HCT116 (cell line): ENCODE measurements around the gene MLH3. TPM values are rescaled to one million over a fixed set of nuclear protein-coding genes. Genes with fewer than 3 reads are reported as not detected.

ENCODE experiments used
- ATAC-seq: fragments of 200-7000 bp; cut with Tn5 transposase; 2 replicates; pipeline ENCODE4 v1.9.1; 2020; ENCODE audit warnings: mild to moderate bottlenecking, moderate library complexity
- BruUV-seq: library from RNA; stranded (reverse); fragments of 400-500 nt; replicated peaks from 2 replicates; lab custom pipeline; 2021; lab: Mats Ljungman, UMichigan
- CTCF ChIA-PET: fragments of 300-600 bp; sonication (Branson Sonifier 250); formaldehyde crosslinking; loops from one replicate; lab custom pipeline; 2021; ENCODE audit warnings: antibody characterized with exemption; lab: Charles Lee
- POLR2A ChIA-PET: fragments of 300-600, 350-600 bp; sonication (Branson Sonifier 250); formaldehyde crosslinking; loops from one replicate; lab custom pipeline; 2021; ENCODE audit warnings: antibody characterized with exemption; lab: Charles Lee
- RAD21 ChIA-PET, 2 experiments: fragments of 300-600 bp; sonication (Branson Sonifier 250); formaldehyde crosslinking; loops; one replicate each; lab custom pipeline; 2023; ENCODE audit warnings: low total read pairs in 2 of 2; ENCODE audit not compliant: uncharacterized antibody in 2 of 2, unreplicated experiment in 2 of 2, low non-redundant PET in 1 of 2; lab: Charles Lee
- DNase-seq: peaks from one replicate; pipeline ENCODE4 v3.0.0-alpha.2; 2010; ENCODE audit warnings: low read depth, low spot score
- H2AFZ ChIP-seq: fragments of 200-600 bp; shearing (Covaris generic), sonication (generic); 2 replicates; pipeline ENCODE4 v1.6.1; 2017; ENCODE audit warnings: low read depth, mixed run types, mixed read lengths, antibody characterized with exemption, low read length; ENCODE audit not compliant: poor library complexity, severe bottlenecking
- H3K27ac ChIP-seq: 2 replicates; pipeline ENCODE4 v1.5.1; 2012; ENCODE audit warnings: low read depth, low read length
- H3K27me3 ChIP-seq: fragments of 200-600 bp; sonication (generic); 2 replicates; pipeline ENCODE4 v1.6.1; 2016; ENCODE audit warnings: mixed run types, low read length, mixed read lengths; ENCODE audit not compliant: insufficient read depth
- H3K36me3 ChIP-seq, 2 experiments: fragments of 200-500 bp in 1 of 2; fragments of 200-600 bp in 1 of 2; sonication (Bioruptor generic) in 1 of 2; sonication (generic) in 1 of 2; 2 replicates each; pipeline versions ENCODE4 v1.5.1 to v1.6.1; 2014 to 2016; ENCODE audit warnings: low read length in 2 of 2, inconsistent platforms in 1 of 2, mixed read lengths in 1 of 2, mixed run types in 1 of 2; ENCODE audit not compliant: insufficient read depth in 2 of 2, control insufficient read depth in 1 of 2
- H3K4me1 ChIP-seq, 2 experiments: fragments of 200-600 bp in 1 of 2; sonication (generic) in 1 of 2; 2 replicates each; pipeline versions ENCODE4 v1.5.1 to v1.6.1; 2012 to 2017; ENCODE audit warnings: low read length in 2 of 2, inconsistent platforms in 1 of 2, mild to moderate bottlenecking in 1 of 2, mixed read lengths in 1 of 2, mixed run types in 1 of 2, moderate library complexity in 1 of 2; ENCODE audit not compliant: insufficient read depth in 2 of 2, control insufficient read depth in 1 of 2
- H3K4me2 ChIP-seq: fragments of 200-600 bp; sonication (generic); 2 replicates; pipeline ENCODE4 v1.6.1; 2017; ENCODE audit warnings: mixed run types, low read length, mixed read lengths
- H3K4me3 ChIP-seq, 2 experiments: fragments of 200-600 bp in 1 of 2; sonication (generic) in 1 of 2; replicated peaks in 1 of 2; 2 replicates each; pipeline ENCODE4 v1.5.1; 2011 to 2016; ENCODE audit warnings: low read length in 2 of 2, control low read depth in 1 of 2, low read depth in 1 of 2, mild to moderate bottlenecking in 1 of 2, mixed read lengths in 1 of 2, mixed run types in 1 of 2
- H3K79me2 ChIP-seq: fragments of 200-600 bp; sonication (generic); 2 replicates; pipeline ENCODE4 v1.6.1; 2017; ENCODE audit warnings: mild to moderate bottlenecking, mixed run types, low read length, moderate library complexity, mixed read lengths; ENCODE audit not compliant: insufficient read depth
- H3K9ac ChIP-seq: fragments of 200-600 bp; sonication (generic); 2 replicates; pipeline ENCODE4 v1.6.1; 2016; ENCODE audit warnings: low read length, mixed read lengths
- H3K9me2 ChIP-seq: fragments of 200-600 bp; sonication (generic), shearing (Covaris generic); 2 replicates; pipeline ENCODE4 v1.6.1; 2017; ENCODE audit warnings: mixed run types, mild to moderate bottlenecking, moderate library complexity; ENCODE audit not compliant: insufficient read depth
- H3K9me3 ChIP-seq, 2 experiments: fragments of 200-500 bp in 1 of 2; fragments of 200-600 bp in 1 of 2; sonication (Bioruptor generic) in 1 of 2; sonication (generic) in 1 of 2; 2 replicates each; pipeline ENCODE4 v1.6.1; 2014 to 2017; ENCODE audit warnings: low read length in 2 of 2, mixed read lengths in 2 of 2, inconsistent platforms in 1 of 2, low read depth in 1 of 2, mild to moderate bottlenecking in 1 of 2, mixed run types in 1 of 2, moderate library complexity in 1 of 2; ENCODE audit not compliant: control insufficient read depth in 1 of 2, insufficient read depth in 1 of 2
- H4K20me1 ChIP-seq: fragments of 200-600 bp; sonication (generic), shearing (Covaris generic); 2 replicates; pipeline ENCODE4 v1.6.1; 2017; ENCODE audit warnings: mixed run types, mild to moderate bottlenecking, moderate library complexity; ENCODE audit not compliant: insufficient read depth
- ATF3 ChIP-seq: IDR thresholded peaks from 2 replicates; pipeline ENCODE4 v1.6.1; 2012
- CBX3 ChIP-seq: IDR thresholded peaks from 2 replicates; pipeline ENCODE4 v1.6.1; 2012; ENCODE audit warnings: low read depth
- CEBPB ChIP-seq: IDR thresholded peaks from 2 replicates; pipeline ENCODE4 v1.6.1; 2012; ENCODE audit warnings: low read depth
- EGR1 ChIP-seq: IDR thresholded peaks from 2 replicates; pipeline ENCODE4 v1.6.1; 2012; ENCODE audit warnings: low read depth
- ELF1 ChIP-seq: IDR thresholded peaks from 2 replicates; pipeline ENCODE4 v1.6.1; 2012; ENCODE audit warnings: low read depth, borderline replicate concordance
- EZH2phosphoT487 ChIP-seq: fragments of 200-600 bp; IDR thresholded peaks from 2 replicates; pipeline ENCODE4 v1.6.1; 2018; ENCODE audit warnings: antibody characterized with exemption, borderline replicate concordance
- FOSL1 ChIP-seq: IDR thresholded peaks from 2 replicates; pipeline ENCODE4 v1.6.1; 2012; ENCODE audit warnings: low read depth
- JUND ChIP-seq: IDR thresholded peaks from 2 replicates; pipeline ENCODE4 v1.6.1; 2012
- MAX ChIP-seq: IDR thresholded peaks from 2 replicates; pipeline ENCODE4 v1.6.1; 2012
- SRF ChIP-seq: IDR thresholded peaks from 2 replicates; pipeline ENCODE4 v1.6.1; 2012; ENCODE audit warnings: low read depth
- intact Hi-C: fragments of 100-400 bp; cut with micrococcal nuclease; formaldehyde crosslinking; loops from 2 replicates; pipeline ENCODE4 v1.10.0; 2022
- total RNA-seq: library from RNA; stranded (reverse); gene quantifications from one replicate; pipeline ENCODE4 v1.2.1, GENCODE V29; 2021; ENCODE audit not compliant: unreplicated experiment
- TF ChIP-seq, protein P1 (sequence below): IDR thresholded peaks from 2 replicates; pipeline ENCODE4 v1.6.1; 2012; ENCODE audit warnings: low read depth

The MLH3 gene
- total RNA-seq, 1 experiment from 2014 or later = 14.7 TPM

DNA sequence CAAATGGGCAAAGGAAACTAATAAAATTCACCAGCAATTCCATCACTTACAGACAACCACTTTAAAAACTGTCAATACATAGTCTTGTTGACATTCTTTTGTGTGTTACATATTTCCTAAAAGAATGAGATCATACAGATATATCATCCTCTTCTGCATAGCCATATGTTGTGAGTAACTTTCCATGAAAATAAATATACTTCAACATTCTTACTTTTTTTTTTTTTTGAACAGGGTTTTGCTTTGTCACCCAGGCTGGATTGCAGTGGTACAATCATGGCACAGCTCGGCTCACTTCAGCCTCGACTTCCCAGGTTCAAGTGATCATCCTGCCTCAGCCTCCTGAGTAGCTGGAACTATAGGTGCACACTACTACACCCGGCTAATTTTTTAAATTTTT, 39.1 kb upstream of the MLH3 start:
- ChIA-PET CTCF (interaction anchor here (1.1 to 4.4 kb wide), 2 partner anchors 145 to 229 kb away, joined by 3 to 27 read pairs; no protein-coding TSS in a partner anchor), POLR2A (no interaction called here), RAD21 (no interaction called here)
- no peak overlapping the region for H3K4me3 ChIP-seq
- H3K27me3 ChIP-seq = no peaks in the 10 kb centered on the region
- no peak overlapping the region for H3K4me2 ChIP-seq
- H3K9ac ChIP-seq = no peak overlapping the region
- TF ChIP-seq CBX3 = no peak
- TF ChIP-seq EZH2phosphoT487 = no peak
- no peak for TF ChIP-seq ATF3
- TF ChIP-seq MAX = no peak
- no peak for TF ChIP-seq SRF
- TF ChIP-seq FOSL1 = no peak
- TF ChIP-seq ELF1 = no peak
- no peak for TF ChIP-seq EGR1
- no peak for TF ChIP-seq JUND
- TF ChIP-seq, protein P1, sequence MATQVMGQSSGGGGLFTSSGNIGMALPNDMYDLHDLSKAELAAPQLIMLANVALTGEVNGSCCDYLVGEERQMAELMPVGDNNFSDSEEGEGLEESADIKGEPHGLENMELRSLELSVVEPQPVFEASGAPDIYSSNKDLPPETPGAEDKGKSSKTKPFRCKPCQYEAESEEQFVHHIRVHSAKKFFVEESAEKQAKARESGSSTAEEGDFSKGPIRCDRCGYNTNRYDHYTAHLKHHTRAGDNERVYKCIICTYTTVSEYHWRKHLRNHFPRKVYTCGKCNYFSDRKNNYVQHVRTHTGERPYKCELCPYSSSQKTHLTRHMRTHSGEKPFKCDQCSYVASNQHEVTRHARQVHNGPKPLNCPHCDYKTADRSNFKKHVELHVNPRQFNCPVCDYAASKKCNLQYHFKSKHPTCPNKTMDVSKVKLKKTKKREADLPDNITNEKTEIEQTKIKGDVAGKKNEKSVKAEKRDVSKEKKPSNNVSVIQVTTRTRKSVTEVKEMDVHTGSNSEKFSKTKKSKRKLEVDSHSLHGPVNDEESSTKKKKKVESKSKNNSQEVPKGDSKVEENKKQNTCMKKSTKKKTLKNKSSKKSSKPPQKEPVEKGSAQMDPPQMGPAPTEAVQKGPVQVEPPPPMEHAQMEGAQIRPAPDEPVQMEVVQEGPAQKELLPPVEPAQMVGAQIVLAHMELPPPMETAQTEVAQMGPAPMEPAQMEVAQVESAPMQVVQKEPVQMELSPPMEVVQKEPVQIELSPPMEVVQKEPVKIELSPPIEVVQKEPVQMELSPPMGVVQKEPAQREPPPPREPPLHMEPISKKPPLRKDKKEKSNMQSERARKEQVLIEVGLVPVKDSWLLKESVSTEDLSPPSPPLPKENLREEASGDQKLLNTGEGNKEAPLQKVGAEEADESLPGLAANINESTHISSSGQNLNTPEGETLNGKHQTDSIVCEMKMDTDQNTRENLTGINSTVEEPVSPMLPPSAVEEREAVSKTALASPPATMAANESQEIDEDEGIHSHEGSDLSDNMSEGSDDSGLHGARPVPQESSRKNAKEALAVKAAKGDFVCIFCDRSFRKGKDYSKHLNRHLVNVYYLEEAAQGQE = no peak
- no peak for TF ChIP-seq CEBPB
- H3K9me3 ChIP-seq = no peaks in the 10 kb centered on the region
- H2AFZ ChIP-seq = no peak overlapping the region
- peaks cover 29 to 44% of the 10 kb centered on the region in 2 experiments for H3K36me3 ChIP-seq
- H3K9me2 ChIP-seq = no peaks in the 10 kb centered on the region
- intact Hi-C loops = no loop called here
- H4K20me1 ChIP-seq = no peaks in the 10 kb centered on the region
- H3K27ac ChIP-seq = no peak overlapping the region
- no peaks in the 10 kb centered on the region for H3K4me1 ChIP-seq
- DNase-seq = no peak
- no TSS peak for BruUV-seq
- ATAC-seq = no peak
- H3K79me2 ChIP-seq = no peaks in the 10 kb centered on the region
